OCI-LY1 (cell line): ENCODE measurements around the gene WDR93.
"Not testable (repeated sequence)": the region's sequence is repeated elsewhere in the genome, so short reads cannot be mapped to it uniquely, and the experiment has no call there.

Experiments used
- H2AFZ ChIP-seq: fragments of 200-600 bp; sonication (generic), shearing (Covaris generic); 2 replicates; pipeline ENCODE4 v1.6.0; 2014; ENCODE audit warnings: antibody characterized with exemption, mild to moderate bottlenecking, low read length
- H3F3A ChIP-seq: fragments of 200-600 bp; sonication (generic), shearing (Covaris generic); 2 replicates; pipeline ENCODE4 v1.6.0; 2014; ENCODE audit warnings: mild to moderate bottlenecking, antibody characterized with exemption, low read length, moderate library complexity; ENCODE audit not compliant: insufficient read depth
- H3K27ac ChIP-seq: fragments of 200-600 bp; sonication (generic); 2 replicates; pipeline ENCODE4 v1.5.1; 2014; ENCODE audit warnings: low read length, mixed run types, mild to moderate bottlenecking, low read depth; ENCODE audit not compliant: poor library complexity, severe bottlenecking
- H3K27me3 ChIP-seq: fragments of 200-600 bp; sonication (generic); 2 replicates; pipeline ENCODE4 v1.6.0; 2014; ENCODE audit warnings: antibody characterized with exemption, mild to moderate bottlenecking, low read length, moderate library complexity; ENCODE audit not compliant: insufficient read depth
- H3K36me3 ChIP-seq: fragments of 200-600 bp; sonication (generic); 2 replicates; pipeline ENCODE4 v1.6.1; 2014; ENCODE audit warnings: mild to moderate bottlenecking, antibody characterized with exemption, low read length, moderate library complexity, mixed read lengths; ENCODE audit not compliant: insufficient read depth
- H3K4me1 ChIP-seq: fragments of 200-600 bp; sonication (generic); 2 replicates; pipeline ENCODE4 v1.5.1; 2014; ENCODE audit warnings: mild to moderate bottlenecking, low read length, moderate library complexity; ENCODE audit not compliant: insufficient read depth, severe bottlenecking
- H3K4me2 ChIP-seq: fragments of 200-600 bp; sonication (generic), shearing (Covaris generic); 2 replicates; pipeline ENCODE4 v1.6.1; 2014; ENCODE audit warnings: low read length
- H3K4me3 ChIP-seq: fragments of 200-600 bp; sonication (generic); 2 replicates; pipeline ENCODE4 v1.5.1; 2014; ENCODE audit warnings: low read length, low read depth, mild to moderate bottlenecking, mixed read lengths; ENCODE audit not compliant: poor library complexity, severe bottlenecking
- H3K79me2 ChIP-seq: fragments of 200-600 bp; shearing (Covaris generic); 2 replicates; pipeline ENCODE4 v1.6.1; 2016; ENCODE audit warnings: mixed run types, low read length, mixed read lengths; ENCODE audit not compliant: insufficient read depth
- H3K9ac ChIP-seq: fragments of 200-600 bp; sonication (generic), shearing (Covaris generic); 2 replicates; pipeline ENCODE4 v1.6.1; 2014; ENCODE audit warnings: mild to moderate bottlenecking, low read length, mixed read lengths
- H3K9me2 ChIP-seq: fragments of 200-600 bp; sonication (generic), shearing (Covaris generic); 2 replicates; pipeline ENCODE4 v1.6.1; 2014; ENCODE audit warnings: low read depth, mild to moderate bottlenecking, low read length, mixed read lengths
- H3K9me3 ChIP-seq: fragments of 200-600 bp; shearing (Covaris generic); 2 replicates; pipeline ENCODE4 v1.6.1; 2014; ENCODE audit warnings: low read length, mixed read lengths
- H4K20me1 ChIP-seq: fragments of 200-600 bp; sonication (generic), shearing (Covaris generic); 2 replicates; pipeline ENCODE4 v1.6.0; 2016; ENCODE audit warnings: mild to moderate bottlenecking, low read length; ENCODE audit not compliant: insufficient read depth
- EZH2 ChIP-seq: fragments of 200-600 bp; sonication (generic), shearing (Covaris generic); IDR thresholded peaks from 2 replicates; pipeline ENCODE4 v1.8.0; 2017; ENCODE audit warnings: borderline replicate concordance, mixed run types, mild to moderate bottlenecking, antibody characterized with exemption, low read length, moderate library complexity, mixed read lengths
- TF ChIP-seq, protein P1 (sequence below): fragments of 200-600 bp; sonication (generic), shearing (Covaris generic); IDR thresholded peaks from 2 replicates; pipeline ENCODE4 v1.5.1; 2017; ENCODE audit warnings: mild to moderate bottlenecking, antibody characterized with exemption, low read length, moderate library complexity, mixed read lengths

Gene WDR93

DNA sequence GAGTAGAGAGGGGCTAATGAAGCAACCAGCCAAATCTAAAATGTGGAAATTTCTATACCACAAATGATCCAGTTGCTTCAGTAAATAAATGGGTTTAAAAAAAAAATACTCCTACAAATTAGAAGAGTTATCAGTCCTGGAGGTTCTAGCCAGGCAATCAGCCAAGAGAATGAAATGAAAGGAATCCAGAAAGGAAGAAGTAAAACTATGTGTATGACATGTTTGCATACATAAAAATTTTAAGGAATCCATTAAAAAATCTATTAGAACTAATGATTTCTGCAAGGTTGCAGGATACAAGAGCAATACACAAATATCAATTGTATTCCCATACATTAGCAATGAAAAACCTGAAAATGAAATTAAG, 95.1 kb downstream of the WDR93 start:
- Histone ChIP-seq H3K79me2 (no peaks in the 10 kb centered on the region), H3K4me1 (no peaks in the 10 kb centered on the region), H3K27me3 (peaks cover 1% of the 10 kb centered on the region), H2AFZ (no peak overlapping the region), H3K9me2 (no peaks in the 10 kb centered on the region), H3K36me3 (no peaks in the 10 kb centered on the region; the same call in 1 of the 2 replicates), H3K9me3 (peaks cover 9% of the 10 kb centered on the region), H3K4me2 (no peak overlapping the region), H4K20me1 (no peaks in the 10 kb centered on the region), H3K27ac (no peak overlapping the region), H3K9ac (no peak overlapping the region), H3K4me3 (no peak overlapping the region), H3F3A (no peaks in the 10 kb centered on the region)
- no peak for TF ChIP-seq EZH2
- TF ChIP-seq, protein P1, sequence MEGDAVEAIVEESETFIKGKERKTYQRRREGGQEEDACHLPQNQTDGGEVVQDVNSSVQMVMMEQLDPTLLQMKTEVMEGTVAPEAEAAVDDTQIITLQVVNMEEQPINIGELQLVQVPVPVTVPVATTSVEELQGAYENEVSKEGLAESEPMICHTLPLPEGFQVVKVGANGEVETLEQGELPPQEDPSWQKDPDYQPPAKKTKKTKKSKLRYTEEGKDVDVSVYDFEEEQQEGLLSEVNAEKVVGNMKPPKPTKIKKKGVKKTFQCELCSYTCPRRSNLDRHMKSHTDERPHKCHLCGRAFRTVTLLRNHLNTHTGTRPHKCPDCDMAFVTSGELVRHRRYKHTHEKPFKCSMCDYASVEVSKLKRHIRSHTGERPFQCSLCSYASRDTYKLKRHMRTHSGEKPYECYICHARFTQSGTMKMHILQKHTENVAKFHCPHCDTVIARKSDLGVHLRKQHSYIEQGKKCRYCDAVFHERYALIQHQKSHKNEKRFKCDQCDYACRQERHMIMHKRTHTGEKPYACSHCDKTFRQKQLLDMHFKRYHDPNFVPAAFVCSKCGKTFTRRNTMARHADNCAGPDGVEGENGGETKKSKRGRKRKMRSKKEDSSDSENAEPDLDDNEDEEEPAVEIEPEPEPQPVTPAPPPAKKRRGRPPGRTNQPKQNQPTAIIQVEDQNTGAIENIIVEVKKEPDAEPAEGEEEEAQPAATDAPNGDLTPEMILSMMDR, result no peak

DNA sequence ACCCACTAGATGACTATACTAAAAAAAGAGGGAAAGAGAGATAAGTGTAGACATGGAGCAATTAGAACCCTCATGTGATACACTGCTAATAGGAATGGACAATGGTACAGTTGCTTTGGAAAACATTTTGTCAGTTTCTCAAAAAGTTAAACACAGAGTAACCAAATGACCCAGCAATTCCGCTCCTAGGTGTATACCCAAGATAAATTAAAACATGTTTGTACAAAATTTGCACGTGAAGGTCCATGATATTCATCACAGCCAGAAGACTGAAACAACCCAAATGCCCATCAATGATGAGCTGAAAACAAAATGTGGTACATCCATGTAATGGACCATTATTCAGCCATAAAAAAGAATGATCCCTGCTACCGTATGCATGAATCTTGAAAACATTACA, 97.3 kb downstream of the WDR93 start:
- no peak overlapping the region for H2AFZ ChIP-seq
- H3K9ac ChIP-seq, result no peak overlapping the region
- no peaks in the 10 kb centered on the region for H3K79me2 ChIP-seq
- H3K4me1 ChIP-seq, result no peaks in the 10 kb centered on the region
- H3K4me3 ChIP-seq, result no peak overlapping the region
- no peak overlapping the region for H3K27ac ChIP-seq
- peaks cover 9% of the 10 kb centered on the region for H3K9me3 ChIP-seq
- H3K27me3 ChIP-seq, result no peaks in the 10 kb centered on the region; the same call in none of the 2 replicates
- no peak overlapping the region for H3K4me2 ChIP-seq
- no peaks in the 10 kb centered on the region for H3K9me2 ChIP-seq
- TF ChIP-seq, protein P1, result no peak
- no peak for TF ChIP-seq EZH2
- no peaks in the 10 kb centered on the region for H4K20me1 ChIP-seq
- H3F3A ChIP-seq, result no peaks in the 10 kb centered on the region
- H3K36me3 ChIP-seq, result no peaks in the 10 kb centered on the region; the same call in 1 of the 2 replicates

DNA sequence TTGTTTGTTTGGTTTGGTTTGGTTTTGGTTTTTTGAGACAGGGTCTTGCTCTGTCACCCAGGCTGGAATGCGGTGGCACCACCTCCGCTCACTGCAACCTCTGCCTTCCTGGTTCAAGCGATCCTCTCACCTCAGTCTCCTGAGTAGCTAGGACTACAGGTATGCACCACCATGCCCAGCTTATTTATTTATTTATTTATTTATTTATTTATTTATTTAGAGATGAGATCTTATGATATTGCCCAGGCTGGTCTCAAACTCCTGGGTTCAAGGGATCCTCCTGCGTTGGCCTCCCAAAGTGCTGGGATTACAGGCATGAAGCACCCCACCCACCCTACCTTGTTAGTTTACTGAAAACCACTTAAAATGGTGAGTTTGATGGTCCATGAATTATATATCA, 98.0 kb downstream of the WDR93 start:
- H3K9ac ChIP-seq, H3K4me3 ChIP-seq, H3K9me2 ChIP-seq, H3K4me2 ChIP-seq, H3F3A ChIP-seq, H3K4me1 ChIP-seq, H3K9me3 ChIP-seq, H3K79me2 ChIP-seq, H4K20me1 ChIP-seq, H3K27ac ChIP-seq, H2AFZ ChIP-seq, H3K36me3 ChIP-seq, H3K27me3 ChIP-seq: not testable (repeated sequence)

DNA sequence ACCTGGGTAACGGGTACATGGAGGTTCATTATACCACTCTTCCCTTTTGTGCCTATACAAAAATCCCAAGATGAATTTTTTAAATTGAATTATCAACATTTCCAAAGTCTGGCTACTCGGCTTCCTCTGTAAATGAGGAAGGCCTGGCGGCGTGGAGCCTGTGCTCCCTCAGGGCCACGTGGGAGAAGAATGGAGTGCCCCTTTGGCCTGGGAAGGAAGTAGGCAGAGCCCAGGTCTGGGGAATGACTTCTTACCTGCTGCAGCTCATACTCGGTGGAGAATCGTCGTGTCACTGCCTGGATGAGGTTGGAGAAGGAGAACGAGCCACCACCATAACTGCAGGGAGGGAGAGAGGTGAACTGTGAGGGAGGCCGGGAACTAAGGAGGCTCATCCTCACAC, 99.6 kb downstream of the WDR93 start:
- H4K20me1 ChIP-seq, result no peaks in the 10 kb centered on the region
- H3K9me3 ChIP-seq, result peaks cover 9% of the 10 kb centered on the region
- H3K4me3 ChIP-seq, result no peak overlapping the region
- H2AFZ ChIP-seq, result no peak overlapping the region
- TF ChIP-seq, protein P1, result no peak
- TF ChIP-seq EZH2, result no peak
- no peak overlapping the region for H3K9ac ChIP-seq
- no peaks in the 10 kb centered on the region for H3K9me2 ChIP-seq
- H3K4me2 ChIP-seq, result no peak overlapping the region
- no peaks in the 10 kb centered on the region for H3K4me1 ChIP-seq
- no peaks in the 10 kb centered on the region; the same call in 1 of the 2 replicates for H3K36me3 ChIP-seq
- no peaks in the 10 kb centered on the region; the same call in none of the 2 replicates for H3K27me3 ChIP-seq
- no peaks in the 10 kb centered on the region for H3K79me2 ChIP-seq
- no peak overlapping the region for H3K27ac ChIP-seq
- no peaks in the 10 kb centered on the region for H3F3A ChIP-seq
